Ovary (tissue), 9 donors: ENCODE measurements around the gene CCNK. TPM values are rescaled to one million over a fixed set of nuclear protein-coding genes. Genes with fewer than 3 reads are reported as not detected.

Experiments used
- DNase-seq, 5 donors: peaks; one replicate each; pipeline ENCODE4 v3.0.0-alpha.2; 2019 to 2020
- H3K27ac ChIP-seq, 2 donors: fragments of 200-600 bp; one replicate each; pipeline versions ENCODE4 v1.5.1 to v1.8.0; 2019 to 2022
- H3K27me3 ChIP-seq: fragments of 200-600 bp; one replicate; pipeline ENCODE4 v1.8.0; 2022
- H3K36me3 ChIP-seq: fragments of 200-600 bp; sonication (generic); one replicate; pipeline ENCODE4 v1.5.1; 2019
- H3K4me1 ChIP-seq: one replicate; pipeline ENCODE4 v1.8.1; 2013; ENCODE audit warnings: mild to moderate bottlenecking, moderate library complexity; ENCODE audit not compliant: insufficient read depth
- H3K4me3 ChIP-seq: fragments of 200-600 bp; sonication (generic); one replicate; pipeline ENCODE4 v1.5.1; 2017
- H3K9me3 ChIP-seq, 2 donors: fragments of 200-600 bp in 1 of 2; sonication (generic) in 1 of 2; one replicate each; pipeline versions ENCODE4 v1.5.1 to v1.8.1; 2013 to 2019; ENCODE audit warnings: mild to moderate bottlenecking in 1 of 2, moderate library complexity in 1 of 2
- CTCF ChIP-seq, 3 donors: fragments of 450-650 bp in 2 of 3; fragments of 200-600 bp in 1 of 3; IDR thresholded peaks; one replicate each; pipeline versions ENCODE4 v1.5.1 to v1.8.0; 2016 to 2022; ENCODE audit warnings: antibody characterized with exemption in 3 of 3, mild to moderate bottlenecking in 1 of 3
- EP300 ChIP-seq: sonication (generic); formaldehyde crosslinking; IDR thresholded peaks from one replicate; pipeline ENCODE4 v1.6.1; 2017; ENCODE audit warnings: antibody characterized with exemption
- POLR2A ChIP-seq: fragments of 450-650 bp; IDR thresholded peaks from one replicate; pipeline ENCODE4 v1.6.1; 2017; ENCODE audit warnings: antibody characterized with exemption, mild to moderate bottlenecking, moderate library complexity
- WGBS, 3 donors: extraction: QIAGEN DNeasy Blood & Tissue Kit in 1 of 3; methylation state at CpG; one replicate each; pipeline versions ENCODE4 v1.1.5 to v1.1.7; 2013 to 2017; 5-methylcytosine and 5-hydroxymethylcytosine counted together
- intact Hi-C, 4 donors: fragments of 100-400 bp; cut with DNase I; formaldehyde crosslinking; loops; one replicate each; pipeline versions ENCODE4 v1.11.0 to v1.15.1; 2022 to 2023
- polyA plus RNA-seq, 2 donors: library from polyadenylated mRNA; stranded (reverse); fragments of 200-250 nt in 1 of 2; fragments of 350-450 nt in 1 of 2; fragmentation: Illumina TruSeq in 1 of 2; extraction: RNeasy Lipid Tissue Mini Kit (QIAGEN cat#74804) in 1 of 2; gene quantifications; one replicate each; pipeline ENCODE4 v1.2.3, GENCODE V29; 2013 to 2014
- total RNA-seq, 7 donors: library from RNA; depleted of rRNA in 2 of 7; stranded (reverse); fragments of >200 nt in 2 of 7; fragmentation: NEBNext Ultra II Directional in 3 of 7; extraction: Animal tissue kit (Norgen Biotek cat#: 25700) in 3 of 7; gene quantifications; one replicate each; pipeline versions ENCODE4 v1.1.0 to v1.2.4, GENCODE V29; 2016 to 2023
- donor health status: DM: no; HTN: no; CAD: no; lungs with moderate emphysema.
- donor health status: DM: no; HTN: no; CAD: no.
- donor health status: Bipolar disorder and iron deficiency.
- donor health status: DM: yes; HTN: yes; CAD: no.
- donor health status: DM: no; HTN: no; CAD: no.
- donor health status: DM: yes; HTN: yes; CAD: no.

Gene CCNK
- total and polyA plus RNA-seq, 9 donors = 17.3 to 60.0 (median 46.8) TPM

DNA sequence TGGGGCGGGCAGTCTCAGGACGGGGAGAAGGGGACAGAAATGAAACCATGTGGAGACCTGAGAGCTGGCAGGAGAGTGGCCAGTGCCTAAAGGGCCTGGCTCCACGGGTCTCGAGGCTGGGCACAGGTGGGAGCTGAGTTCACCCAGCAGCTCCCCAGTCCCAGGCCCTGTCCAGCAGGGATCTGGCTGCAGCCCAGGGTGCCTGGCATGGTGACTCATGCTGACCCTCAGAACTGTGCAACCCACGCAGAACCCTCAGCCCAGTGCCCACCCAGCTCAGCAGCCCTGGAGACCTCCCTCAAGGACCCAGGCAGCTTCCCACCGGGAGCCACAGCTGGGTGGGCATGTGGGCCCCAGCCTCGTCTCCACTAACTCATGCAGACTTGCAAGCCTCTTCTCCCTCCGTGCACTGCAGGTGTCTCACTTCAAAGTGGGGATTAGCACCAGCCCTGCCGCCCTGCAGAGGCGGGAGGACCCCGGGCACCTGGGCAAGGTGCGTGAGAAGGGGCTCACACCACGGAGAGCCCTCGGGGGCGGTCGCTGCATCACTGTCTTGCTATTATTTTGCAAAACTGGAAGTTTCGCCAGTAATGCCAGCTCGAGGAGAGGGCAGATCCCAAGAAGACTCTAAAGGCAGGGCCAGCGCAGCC lies 46.3 kb downstream of the CCNK start:
- 86 to 93% (median 87%) methylated on average over 19 of the region's 19 CpGs for WGBS, 3 donors
- Histone ChIP-seq H3K27me3 (no peaks in the 10 kb centered on the region), H3K4me3 (no peak overlapping the region), H3K9me3 (no peaks in the 10 kb centered on the region), H3K36me3 (no peaks in the 10 kb centered on the region), H3K4me1 (peaks cover 13% of the 10 kb centered on the region), H3K27ac (no peak overlapping the region)
- DNase-seq = no peak
- TF ChIP-seq CTCF (IDR thresholded peaks at IDR 0.05) (no peak), EP300 (no peak), POLR2A (no peak)
- intact Hi-C loops = loop anchor here in 2 of 4 donors (5.0 to 10.0 kb wide), 2 partner anchors 35 to 357 kb away; no protein-coding TSS in a partner anchor

DNA sequence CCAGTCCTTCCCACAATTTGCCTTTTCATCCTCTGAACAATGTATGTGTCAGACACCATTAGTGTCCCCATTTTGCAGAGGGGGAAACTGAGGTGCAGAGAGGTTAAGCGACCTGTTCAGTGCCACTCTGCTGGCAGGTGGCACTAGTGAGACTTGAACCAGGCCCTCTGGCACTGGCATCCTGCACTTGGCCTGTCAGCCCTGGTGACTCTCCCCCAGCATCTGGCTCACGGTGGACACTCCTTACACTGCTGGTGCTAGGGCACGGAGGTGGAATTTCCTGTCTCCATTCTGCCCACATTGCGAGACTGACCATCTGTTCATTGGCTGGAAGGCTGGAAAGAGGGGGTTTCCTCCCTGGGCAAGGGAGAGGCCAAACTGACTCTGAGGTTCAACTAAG lies 48.7 kb downstream of the CCNK start:
- intact Hi-C loops = loop anchor here in 2 of 4 donors (5.0 to 10.0 kb wide), 2 partner anchors 32 to 355 kb away; no protein-coding TSS in a partner anchor

DNA sequence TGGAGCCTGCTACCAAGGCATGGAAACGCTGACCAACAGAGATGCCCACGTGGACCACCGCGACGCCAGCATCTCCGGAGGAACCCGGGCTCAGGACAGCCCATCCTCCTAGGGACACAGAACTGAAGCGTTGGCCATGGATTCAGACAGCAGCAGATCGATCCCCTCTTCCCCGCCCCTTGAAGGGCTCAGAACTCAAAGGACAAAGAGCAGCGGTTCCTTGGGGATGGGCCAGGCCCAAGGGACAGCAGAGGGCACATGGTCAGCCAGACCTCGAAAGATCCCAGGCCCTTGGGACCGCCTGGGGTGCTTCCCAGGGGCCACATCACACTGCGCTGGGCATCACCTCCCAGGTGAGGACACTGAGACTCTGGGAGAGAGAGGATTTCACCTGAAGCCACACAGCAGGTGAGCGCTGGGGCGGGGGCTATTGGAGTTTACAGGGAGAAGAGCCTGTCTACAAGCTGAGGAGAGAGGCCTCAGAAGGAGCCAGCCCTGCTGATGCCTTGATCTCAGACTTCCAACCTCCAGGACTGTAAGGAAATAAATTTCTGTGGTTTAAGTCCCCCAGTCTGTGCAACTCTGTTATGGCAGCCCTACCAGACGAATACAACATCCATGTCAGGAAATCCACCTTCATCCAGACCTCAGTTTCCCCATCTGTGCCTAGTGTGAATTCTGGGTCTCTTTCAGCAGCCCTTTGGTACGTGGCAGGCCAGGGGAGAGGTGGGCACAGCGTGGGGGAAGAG lies 49.4 kb downstream of the CCNK start:
- H3K36me3 ChIP-seq = no peaks in the 10 kb centered on the region
- TF ChIP-seq POLR2A (no peak), EP300 (no peak), CTCF (IDR thresholded peaks at IDR 0.05) (no peak)
- H3K27ac ChIP-seq = peak overlapping the region in 1 of 2 donors; percentile 14
- no peak for DNase-seq
- H3K9me3 ChIP-seq = no peaks in the 10 kb centered on the region
- 85 to 86% (median 85%) methylated on average over 18 to 19 of the region's 19 CpGs for WGBS, 3 donors
- intact Hi-C loops = no loop called here
- no peaks in the 10 kb centered on the region for H3K27me3 ChIP-seq
- no peaks in the 10 kb centered on the region for H3K4me1 ChIP-seq
- no peak overlapping the region for H3K4me3 ChIP-seq

More for the DNA sequence above, 48.7 kb downstream of the CCNK start:
- no peak for DNase-seq
- no peak overlapping the region for H3K4me3 ChIP-seq
- TF ChIP-seq CTCF (IDR thresholded peaks at IDR 0.05) (no peak), EP300 (no peak), POLR2A (no peak)
- no peak overlapping the region for H3K27ac ChIP-seq
- 65 to 91% (median 82%) methylated on average over 4 of the region's 4 CpGs for WGBS, 3 donors
- H3K36me3 ChIP-seq = no peaks in the 10 kb centered on the region
- H3K9me3 ChIP-seq = no peaks in the 10 kb centered on the region
- H3K4me1 ChIP-seq = no peaks in the 10 kb centered on the region
- H3K27me3 ChIP-seq = no peaks in the 10 kb centered on the region

DNA sequence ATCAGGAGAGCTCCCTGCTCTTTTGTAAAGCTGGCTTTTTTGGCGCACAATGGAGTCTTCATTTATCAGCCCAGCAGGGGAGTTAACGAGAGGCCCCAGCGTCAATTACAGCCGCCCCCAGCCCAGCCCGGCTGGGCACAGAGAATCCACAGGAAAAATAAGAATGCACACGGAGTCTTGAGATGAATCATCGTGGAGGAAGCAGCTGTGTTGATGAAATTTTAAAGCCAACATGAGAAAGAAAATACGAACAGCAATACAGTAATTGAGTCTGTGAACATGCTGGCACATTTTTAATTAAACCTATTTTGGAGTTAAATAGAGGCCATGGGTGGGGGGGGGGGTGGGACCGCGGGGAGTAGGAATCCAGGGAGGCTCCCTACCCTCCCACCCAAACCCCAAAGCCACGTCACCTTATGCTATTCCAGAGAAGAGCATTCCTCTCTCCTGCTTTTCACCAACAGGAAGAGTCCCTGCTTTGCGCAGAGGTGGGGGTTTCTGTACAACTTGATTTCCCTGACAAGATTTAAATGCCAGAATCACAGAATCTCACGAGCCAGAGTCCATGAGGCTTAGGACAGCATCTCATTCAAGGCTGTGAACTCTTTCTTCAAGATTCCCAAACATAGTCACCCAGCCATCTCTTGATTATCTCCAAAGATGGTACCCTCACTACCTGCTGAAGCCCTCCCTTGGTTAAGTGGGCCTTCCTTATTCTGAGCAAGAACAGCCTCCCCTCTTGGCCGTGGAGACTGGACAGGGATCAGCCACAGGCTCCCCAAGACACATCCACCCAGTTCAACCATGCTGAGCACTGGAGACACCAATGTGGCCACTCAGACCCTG lies 50.3 kb downstream of the CCNK start:
- Histone ChIP-seq H3K4me3 (no peak overlapping the region), H3K27me3 (no peaks in the 10 kb centered on the region), H3K9me3 (no peaks in the 10 kb centered on the region), H3K4me1 (no peaks in the 10 kb centered on the region), H3K36me3 (no peaks in the 10 kb centered on the region), H3K27ac (peak overlapping the region in 1 of 2 donors; percentile 14)
- TF ChIP-seq EP300 (no peak), POLR2A (no peak), CTCF (IDR thresholded peaks at IDR 0.05) (no peak)
- intact Hi-C loops = no loop called here
- WGBS, 3 donors = 15 to 17% (median 16%) methylated on average over 14 of the region's 14 CpGs
- no peak for DNase-seq
